A549 (cell line): Measurements from ENCODE around the gene MGAT5B. TPM values are rescaled to one million over a fixed set of nuclear protein-coding genes. Genes with fewer than 3 reads are reported as not detected.

Experiments
- ATAC-seq, 2 experiments: fragments of 200-7000 bp in 1 of 2; fragments of >200 bp in 1 of 2; cut with Nextera tagmentation in 1 of 2; cut with Tn5 transposase in 1 of 2; 3 replicates each; pipeline versions ENCODE4 v1.8.0 to v1.9.1; 2018 to 2020; ENCODE audit warnings: mild to moderate bottlenecking in 1 of 2, moderate library complexity in 1 of 2
- CTCF ChIA-PET: fragments of 300-600 bp; sonication (Branson Sonifier 250); formaldehyde crosslinking; extraction: SDS; loops from one replicate; lab custom pipeline; 2021; ENCODE audit warnings: antibody characterized with exemption, inconsistent platforms; lab: Yijun Ruan, JAX
- POLR2A ChIA-PET: fragments of 350-600 bp; formaldehyde crosslinking; extraction: SDS; loops from one replicate; lab custom pipeline; 2021; ENCODE audit warnings: antibody characterized with exemption, inconsistent platforms; lab: Yijun Ruan, JAX
- DNase-seq, 2 experiments: peaks; one replicate each; pipeline versions ENCODE4 v3.0.0 to v3.0.0-alpha.2; 2011 to 2016; ENCODE audit warnings: low read depth in 1 of 2, low spot score in 1 of 2
- FAIRE-seq: peaks from 2 replicates; lab custom pipeline; 2011; peaks lifted over from hg19 to GRCh38; lab: Jason Lieb, UNC
- H3K27ac ChIP-seq, 2 experiments: fragments of >200 bp; sonication (Bioruptor Twin); formaldehyde crosslinking; 3 replicates each; pipeline ENCODE4 v1.5.1; 2016 to 2017
- H3K4me1 ChIP-seq: fragments of >200 bp; sonication (Bioruptor Twin); formaldehyde crosslinking; 3 replicates; pipeline ENCODE4 v1.6.1; 2016
- H3K4me2 ChIP-seq: fragments of >200 bp; sonication (Bioruptor Twin); formaldehyde crosslinking; 3 replicates; pipeline ENCODE4 v1.6.1; 2016
- H3K4me3 ChIP-seq: fragments of >200 bp; sonication (Bioruptor Twin); formaldehyde crosslinking; 3 replicates; pipeline ENCODE4 v1.5.1; 2016
- H3K9me3 ChIP-seq: fragments of >200 bp; sonication (Bioruptor Twin); formaldehyde crosslinking; 3 replicates; pipeline ENCODE4 v1.6.1; 2016
- ATOH8 ChIP-seq: fragments of 250-450 bp; sonication (Bioruptor Pico); IDR thresholded peaks from 2 replicates; pipeline ENCODE4 v1.5.0; 2020; ENCODE audit warnings: low read depth, mild to moderate bottlenecking, moderate library complexity
- CBX2 ChIP-seq: fragments of 200-600 bp; sonication (generic); IDR thresholded peaks from 2 replicates; pipeline ENCODE4 v1.6.1; 2016; ENCODE audit warnings: low read depth, mild to moderate bottlenecking, borderline replicate concordance
- CHD2 ChIP-seq: fragments of 150-350 bp; IDR thresholded peaks from 2 replicates; pipeline ENCODE4 v1.6.1; 2014; ENCODE audit warnings: low read length; ENCODE audit not compliant: partially characterized antibody
- CHD4 ChIP-seq: fragments of 200-600 bp; sonication (generic); IDR thresholded peaks from 2 replicates; pipeline ENCODE4 v1.6.1; 2016; ENCODE audit warnings: antibody characterized with exemption, mild to moderate bottlenecking, borderline replicate concordance
- EHF ChIP-seq: fragments of 250-450 bp; sonication (Bioruptor Pico); IDR thresholded peaks from 2 replicates; pipeline ENCODE4 v1.5.0; 2020; ENCODE audit warnings: mild to moderate bottlenecking
- EHMT2 ChIP-seq: fragments of 200-600 bp; sonication (generic); IDR thresholded peaks from 2 replicates; pipeline ENCODE4 v1.6.1; 2016; ENCODE audit warnings: antibody characterized with exemption, low read depth, mild to moderate bottlenecking, moderate library complexity
- ESRRA ChIP-seq: fragments of 150-350 bp; IDR thresholded peaks from 2 replicates; pipeline ENCODE4 v1.6.1; 2014; ENCODE audit warnings: mild to moderate bottlenecking, low read length, borderline replicate concordance
- FOSB ChIP-seq: fragments of 250-450 bp; sonication (Bioruptor Pico); IDR thresholded peaks from 2 replicates; pipeline ENCODE4 v1.5.0; 2020; ENCODE audit warnings: mild to moderate bottlenecking, moderate library complexity
- FOSL2 ChIP-seq, 2 experiments: fragments of 450-650 bp in 1 of 2; fragments of >200 bp in 1 of 2; sonication (Bioruptor Twin) in 1 of 2; formaldehyde crosslinking; IDR thresholded peaks; 2 replicates each; pipeline versions ENCODE4 v1.5.0 to v1.6.1; 2016 to 2020; ENCODE audit warnings: mild to moderate bottlenecking in 1 of 2, moderate library complexity in 1 of 2
- FOXS1 ChIP-seq: fragments of 250-450 bp; sonication (Bioruptor Pico); IDR thresholded peaks from 2 replicates; pipeline ENCODE4 v1.5.0; 2020; ENCODE audit warnings: mild to moderate bottlenecking, moderate library complexity
- HOXB13 ChIP-seq: fragments of 250-450 bp; sonication (Bioruptor Pico); IDR thresholded peaks from 2 replicates; pipeline ENCODE4 v1.5.0; 2020; ENCODE audit warnings: low read depth, mild to moderate bottlenecking, moderate library complexity
- HOXB5 ChIP-seq: fragments of 250-450 bp; sonication (Bioruptor Pico); IDR thresholded peaks from 2 replicates; pipeline ENCODE4 v1.5.0; 2020; ENCODE audit warnings: mild to moderate bottlenecking, moderate library complexity
- JUN ChIP-seq, 2 experiments: fragments of >200 bp; sonication (Bioruptor Twin); formaldehyde crosslinking; IDR thresholded peaks; 2 replicates in 1 of 2; 3 replicates in 1 of 2; pipeline ENCODE4 v1.6.1; 2016 to 2017
- JUNB ChIP-seq: fragments of >200 bp; sonication (Bioruptor Twin); formaldehyde crosslinking; IDR thresholded peaks from 2 replicates; pipeline ENCODE4 v1.6.1; 2016
- KDM5A ChIP-seq: fragments of 200-600 bp; sonication (generic); IDR thresholded peaks from 2 replicates; pipeline ENCODE4 v1.6.1; 2016; ENCODE audit warnings: antibody characterized with exemption, mild to moderate bottlenecking
- MAX ChIP-seq: IDR thresholded peaks from 2 replicates; pipeline ENCODE4 v1.6.1; 2012
- MYC ChIP-seq: IDR thresholded peaks from 2 replicates; pipeline ENCODE4 v1.6.1; 2012; ENCODE audit warnings: mild to moderate bottlenecking, inconsistent platforms, low read length, improper control_type of control experiment, borderline replicate concordance
- NR3C1 ChIP-seq: fragments of >200 bp; sonication (Bioruptor Twin); formaldehyde crosslinking; IDR thresholded peaks from 3 replicates; pipeline ENCODE4 v1.6.1; 2017
- PBX3 ChIP-seq: IDR thresholded peaks from 2 replicates; pipeline ENCODE4 v1.6.1; 2012
- POLR2A ChIP-seq: IDR thresholded peaks from 2 replicates; pipeline ENCODE4 v1.6.1; 2012; ENCODE audit warnings: mild to moderate bottlenecking, low read length
- RCOR1 ChIP-seq: fragments of 150-350 bp; IDR thresholded peaks from 2 replicates; pipeline ENCODE4 v1.6.1; 2014; ENCODE audit warnings: antibody characterized with exemption, low read length, low read depth
- RFX5 ChIP-seq: fragments of 450-650 bp; IDR thresholded peaks from 2 replicates; pipeline ENCODE4 v1.7.1; 2014; ENCODE audit warnings: antibody characterized with exemption, mild to moderate bottlenecking, moderate library complexity
- RNF2 ChIP-seq: fragments of 200-600 bp; sonication (generic); IDR thresholded peaks from 2 replicates; pipeline ENCODE4 v1.6.1; 2016; ENCODE audit warnings: low read depth, mild to moderate bottlenecking, antibody characterized with exemption, moderate library complexity, borderline replicate concordance
- SREBF2 ChIP-seq: fragments of 450-650 bp; IDR thresholded peaks from 2 replicates; pipeline ENCODE4 v1.6.1; 2014; ENCODE audit warnings: mild to moderate bottlenecking, moderate library complexity
- USF2 ChIP-seq: fragments of 450-650 bp; IDR thresholded peaks from 2 replicates; pipeline ENCODE4 v1.6.1; 2014; ENCODE audit warnings: antibody characterized with exemption
- ZC3H11A ChIP-seq: fragments of 450-650 bp; IDR thresholded peaks from 2 replicates; pipeline ENCODE4 v1.6.1; 2014; ENCODE audit warnings: antibody characterized with exemption, mild to moderate bottlenecking
- ZFP36 ChIP-seq: fragments of 450-650 bp; IDR thresholded peaks from 2 replicates; pipeline ENCODE4 v1.6.1; 2014; ENCODE audit warnings: borderline replicate concordance; ENCODE audit not compliant: partially characterized antibody
- WGBS: methylation state at CpG from one replicate; pipeline ENCODE4 v1.1.6; 2017; ENCODE audit errors: missing lambda C conversion rate; 5-methylcytosine and 5-hydroxymethylcytosine counted together
- polyA plus RNA-seq, 4 experiments: library from polyadenylated mRNA; depleted of rRNA in 3 of 4; stranded (reverse); fragments of >200 nt; fragmentation: RNase III in 1 of 4; extraction: RNeasy Plus Mini Kit Qiagen cat#74134 plus additional on column Dnase treatment in 1 of 4; gene quantifications; 2 replicates in 3 of 4; 3 replicates in 1 of 4; pipeline ENCODE4 v1.2.3, GENCODE V29; 2011 to 2017

Gene MGAT5B
- polyA plus RNA-seq, 2 of the 4 experiments (the other 2 are of a cell fraction), result 7.6 to 22.8 TPM

GRCh38 chr17:76934561-76935320 lies 66.5 kb downstream of the MGAT5B start:
- no peak overlapping the region for H3K4me3 ChIP-seq
- TF ChIP-seq NR3C1 (no peak), ATOH8 (no peak), HOXB5 (no peak), JUN (IDR thresholded peaks at IDR 0.05) (no peak), RNF2 (no peak), EHMT2 (no peak), FOXS1 (CRISPR knock-in tag) (no peak), ESRRA (no peak), FOSL2 (IDR thresholded peaks at IDR 0.05) (no peak), FOSL2 (CRISPR knock-in tag; IDR thresholded peaks at IDR 0.05) (no peak)
- POLR2A ChIA-PET, result no interaction called here
- DNase-seq (no peak), ATAC-seq (peak in 1 of 2 experiments; percentile 43; a peak in 3 of 6 replicates), FAIRE-seq (no peak)
- no peaks in the 10 kb centered on the region for H3K9me3 ChIP-seq
- peak overlapping the region; percentile 32; the same call in 2 of the 3 replicates for H3K4me2 ChIP-seq
- CTCF ChIA-PET, result interaction anchor here (1.2 to 2.4 kb wide), 6 partner anchors 12 to 131 kb away, joined by 4 to 16 read pairs (median 7); partner anchors contain the start of gene MGAT5B
- H3K4me1 ChIP-seq, result peaks cover 14% of the 10 kb centered on the region
- peak overlapping the region in 1 of 2 experiments; percentile 55; a peak in 3 of 6 replicates for H3K27ac ChIP-seq
- 66% methylated on average over 12 of the region's 12 CpGs for WGBS

GRCh38 chr17:76935331-76935730 lies 67.1 kb downstream of the MGAT5B start:
- H3K4me3 ChIP-seq, result no peak overlapping the region
- DNase-seq, result no peak
- ChIA-PET POLR2A (no interaction called here), CTCF (interaction anchor here (1.9 to 2.1 kb wide), 2 partner anchors 121 kb away, joined by 7 to 16 read pairs; no protein-coding TSS in a partner anchor)
- TF ChIP-seq CHD4, result no peak
- no peak for TF ChIP-seq FOXS1 (CRISPR knock-in tag)
- TF ChIP-seq CBX2, result no peak
- TF ChIP-seq SREBF2, result no peak
- no peak for TF ChIP-seq MAX
- TF ChIP-seq POLR2A, result no peak
- TF ChIP-seq JUNB, result no peak
- no peak for TF ChIP-seq CHD2
- TF ChIP-seq EHMT2, result no peak
- TF ChIP-seq ZFP36, result no peak
- TF ChIP-seq FOSB, result no peak
- TF ChIP-seq USF2, result no peak
- no peak for TF ChIP-seq RFX5
- TF ChIP-seq PBX3, result no peak
- no peak for TF ChIP-seq EHF
- no peak for TF ChIP-seq HOXB13 (CRISPR knock-in tag)
- TF ChIP-seq KDM5A, result no peak
- no peak for TF ChIP-seq MYC
- no peak for TF ChIP-seq ZC3H11A
- TF ChIP-seq RCOR1, result no peak
- 53% methylated on average over 3 of the region's 3 CpGs for WGBS
- no peaks in the 10 kb centered on the region for H3K9me3 ChIP-seq
- H3K27ac ChIP-seq, result peak overlapping the region in 1 of 2 experiments; percentile 55; a peak in 3 of 6 replicates
- H3K4me2 ChIP-seq, result peak overlapping the region; percentile 32; the same call in 2 of the 3 replicates
- FAIRE-seq, result peak; percentile 43
- peaks cover 14% of the 10 kb centered on the region for H3K4me1 ChIP-seq
- ATAC-seq, result no peak
